ENCODE data around the gene TNNT1.
"Not testable (repeated sequence)": the region's sequence is repeated elsewhere in the genome, so short reads cannot be mapped to it uniquely, and the experiment has no call there.

Gene TNNT1

GRCh38 chr19:55149078-55150003 lies at the start of gene TNNT1:
TSS of gene TNNT1 (minus strand) at chr19:55149206. CDS start at chr19:55147157, 2,049 bp downstream.
- no peak for DNase-seq

GRCh38 chr19:55198651-55199050 lies 49.6 kb upstream of the TNNT1 start:
- DNase-seq: no peak

GRCh38 chr19:55197528-55197927 lies 48.5 kb upstream of the TNNT1 start:
- DNase-seq: no peak

GRCh38 chr19:55196803-55197202 lies 47.8 kb upstream of the TNNT1 start:
- DNase-seq: no peak

GRCh38 chr19:55193481-55193880 lies 44.5 kb upstream of the TNNT1 start:
- DNase-seq: no peak

GRCh38 chr19:55189403-55189835 lies 40.4 kb upstream of the TNNT1 start:
- DNase-seq: no peak

GRCh38 chr19:55188625-55189024 lies 39.6 kb upstream of the TNNT1 start:
- DNase-seq: no peak

- DNase-seq: no peak
Measured at GRCh38 chr19:55186080-55186479, 37.1 kb upstream of the TNNT1 start.

- no peak for DNase-seq
Measured at GRCh38 chr19:55181740-55182139, 32.7 kb upstream of the TNNT1 start.

GRCh38 chr19:55179606-55180484 lies 30.8 kb upstream of the TNNT1 start, which contains the start of gene SYT5:
TSS of gene SYT5 (minus strand) at chr19:55180289. CDS start at chr19:55179041, 1,248 bp downstream.
- DNase-seq: peak; percentile 70

GRCh38 chr19:55178781-55179599 lies 30.0 kb upstream of the TNNT1 start:
- peak; percentile 86 for DNase-seq

- no peak for DNase-seq
Measured at GRCh38 chr19:55176076-55176475, 27.1 kb upstream of the TNNT1 start.

- no peak for DNase-seq
Measured at GRCh38 chr19:55175117-55175867, 26.3 kb upstream of the TNNT1 start.

- DNase-seq: no peak
Measured at GRCh38 chr19:55174425-55175116, 25.6 kb upstream of the TNNT1 start.

GRCh38 chr19:55173714-55174409 lies 24.9 kb upstream of the TNNT1 start:
- DNase-seq: peak; percentile 42

- DNase-seq: no peak
Measured at GRCh38 chr19:55173186-55173713, 24.2 kb upstream of the TNNT1 start.

GRCh38 chr19:55172741-55173140 lies 23.7 kb upstream of the TNNT1 start:
- no peak for DNase-seq

GRCh38 chr19:55172318-55172717 lies 23.3 kb upstream of the TNNT1 start:
- DNase-seq: not testable (repeated sequence)

GRCh38 chr19:55171440-55171839 lies 22.4 kb upstream of the TNNT1 start:
- DNase-seq: no peak

- DNase-seq: no peak
Measured at GRCh38 chr19:55169136-55169535, 20.1 kb upstream of the TNNT1 start.
